OCI-LY1 (cell line): ENCODE results near the gene RHOB.

ENCODE experiments used
- EZH2 ChIP-seq: fragments of 200-600 bp; sonication (generic), shearing (Covaris generic); IDR thresholded peaks from 2 replicates; pipeline ENCODE4 v1.8.0; 2017; ENCODE audit warnings: borderline replicate concordance, mixed run types, mild to moderate bottlenecking, antibody characterized with exemption, low read length, moderate library complexity, mixed read lengths
- TF ChIP-seq, protein P1 (sequence below): fragments of 200-600 bp; sonication (generic), shearing (Covaris generic); IDR thresholded peaks from 2 replicates; pipeline ENCODE4 v1.5.1; 2017; ENCODE audit warnings: mild to moderate bottlenecking, antibody characterized with exemption, low read length, moderate library complexity, mixed read lengths

GRCh38 chr2:20479835-20480234 is 33.0 kb downstream of the RHOB start:
- TF ChIP-seq, protein P1, sequence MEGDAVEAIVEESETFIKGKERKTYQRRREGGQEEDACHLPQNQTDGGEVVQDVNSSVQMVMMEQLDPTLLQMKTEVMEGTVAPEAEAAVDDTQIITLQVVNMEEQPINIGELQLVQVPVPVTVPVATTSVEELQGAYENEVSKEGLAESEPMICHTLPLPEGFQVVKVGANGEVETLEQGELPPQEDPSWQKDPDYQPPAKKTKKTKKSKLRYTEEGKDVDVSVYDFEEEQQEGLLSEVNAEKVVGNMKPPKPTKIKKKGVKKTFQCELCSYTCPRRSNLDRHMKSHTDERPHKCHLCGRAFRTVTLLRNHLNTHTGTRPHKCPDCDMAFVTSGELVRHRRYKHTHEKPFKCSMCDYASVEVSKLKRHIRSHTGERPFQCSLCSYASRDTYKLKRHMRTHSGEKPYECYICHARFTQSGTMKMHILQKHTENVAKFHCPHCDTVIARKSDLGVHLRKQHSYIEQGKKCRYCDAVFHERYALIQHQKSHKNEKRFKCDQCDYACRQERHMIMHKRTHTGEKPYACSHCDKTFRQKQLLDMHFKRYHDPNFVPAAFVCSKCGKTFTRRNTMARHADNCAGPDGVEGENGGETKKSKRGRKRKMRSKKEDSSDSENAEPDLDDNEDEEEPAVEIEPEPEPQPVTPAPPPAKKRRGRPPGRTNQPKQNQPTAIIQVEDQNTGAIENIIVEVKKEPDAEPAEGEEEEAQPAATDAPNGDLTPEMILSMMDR = no peak
- no peak for TF ChIP-seq EZH2
